ENCODE results near the gene MAMLD1.
"Not testable (repeated sequence)": the region's sequence is repeated elsewhere in the genome, so short reads cannot be mapped to it uniquely, and the experiment has no call there.

The MAMLD1 gene

DNA sequence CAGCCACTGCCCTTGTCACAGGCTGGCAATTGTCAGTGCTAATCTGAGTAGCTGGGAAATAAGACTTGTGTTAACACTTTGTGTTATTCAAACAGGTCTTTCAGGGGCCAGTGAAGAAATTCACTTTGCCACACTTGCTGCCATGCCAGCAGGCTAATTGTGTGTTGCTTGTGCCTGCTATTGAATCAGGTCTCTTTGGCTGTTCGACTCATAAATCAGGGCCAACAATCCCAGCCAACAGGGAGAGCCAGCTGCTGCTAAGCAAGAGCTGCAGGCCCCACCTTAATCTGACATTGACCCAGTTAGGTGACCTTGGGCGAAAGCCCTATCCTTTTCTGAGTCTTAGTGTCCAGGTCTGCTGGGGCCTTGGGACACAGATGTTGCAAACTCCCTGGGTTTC, 28.1 kb upstream of the MAMLD1 start:
- DNase-seq (ENCODE audit: low spot score in 2 of 2): no peak
- H3K4me3 Mint-ChIP-seq: no peak overlapping the region
- no peaks in the 10 kb centered on the region for H3K27me3 Mint-ChIP-seq
- peaks cover 10% of the 10 kb centered on the region for H3K4me1 Mint-ChIP-seq
- H3K9me3 Mint-ChIP-seq: no peaks in the 10 kb centered on the region
- ATAC-seq (replicated peaks; ENCODE audit: extremely low read depth, poor library complexity, severe bottlenecking): no peak
- no peaks in the 10 kb centered on the region for H3K36me3 Mint-ChIP-seq (ENCODE audit: insufficient read depth)
- no peak overlapping the region for H3K27ac Mint-ChIP-seq (ENCODE audit: low read depth)

DNA sequence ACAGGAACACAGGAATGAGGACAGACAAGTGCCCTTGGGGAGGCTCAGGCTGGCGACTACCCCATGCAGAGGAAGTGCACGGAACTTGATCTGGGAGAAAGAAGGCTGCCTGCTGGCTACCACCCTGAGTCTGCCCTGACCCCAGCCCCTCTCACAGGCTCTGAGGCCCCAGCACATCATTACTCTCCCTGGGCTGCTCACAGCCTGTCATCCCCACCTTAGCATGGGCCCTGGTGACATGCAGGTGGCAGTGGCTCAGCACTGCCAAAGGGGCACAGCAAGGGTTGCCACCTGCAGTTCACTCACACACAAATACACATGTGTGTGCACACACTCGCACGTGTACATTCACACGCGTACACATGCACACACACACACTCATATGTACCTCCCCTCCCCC, 26.1 kb upstream of the MAMLD1 start:
- DNase-seq (ENCODE audit: low spot score in 2 of 2) (no peak), ATAC-seq (replicated peaks; ENCODE audit: extremely low read depth, poor library complexity, severe bottlenecking) (no peak)
- H3K9me3 Mint-ChIP-seq: no peaks in the 10 kb centered on the region
- H3K27ac Mint-ChIP-seq (ENCODE audit: low read depth): no peak overlapping the region
- peaks cover 10% of the 10 kb centered on the region for H3K4me1 Mint-ChIP-seq
- no peak overlapping the region for H3K4me3 Mint-ChIP-seq
- no peaks in the 10 kb centered on the region for H3K27me3 Mint-ChIP-seq
- H3K36me3 Mint-ChIP-seq (ENCODE audit: insufficient read depth): no peaks in the 10 kb centered on the region

DNA sequence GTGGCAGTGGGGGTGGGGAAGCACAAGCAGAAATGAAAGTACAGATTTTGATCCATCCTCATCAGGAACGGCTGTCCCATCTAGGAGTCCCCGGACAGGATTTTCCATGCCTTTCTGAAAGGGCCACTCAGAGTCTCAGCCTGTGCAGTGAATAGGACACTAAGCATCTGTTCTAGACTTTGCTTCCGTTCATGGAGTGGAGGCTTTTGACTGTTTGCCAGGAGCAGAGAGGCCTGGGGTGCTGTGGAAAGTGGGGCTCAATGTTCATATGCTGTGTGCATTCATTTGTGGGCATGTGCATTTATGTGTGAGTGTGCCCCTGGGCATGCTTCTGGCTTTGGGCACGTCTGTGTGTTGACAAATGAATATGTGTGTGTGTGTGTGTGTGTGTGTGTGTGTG, 25.6 kb upstream of the MAMLD1 start:
- Mint-ChIP-seq H3K4me3 (no peak overlapping the region), H3K27me3 (no peaks in the 10 kb centered on the region), H3K4me1 (peaks cover 10% of the 10 kb centered on the region), H3K27ac (ENCODE audit: low read depth) (no peak overlapping the region), H3K36me3 (ENCODE audit: insufficient read depth) (no peaks in the 10 kb centered on the region), H3K9me3 (no peaks in the 10 kb centered on the region)
- ATAC-seq (replicated peaks; ENCODE audit: extremely low read depth, poor library complexity, severe bottlenecking) (no peak), DNase-seq (ENCODE audit: low spot score in 2 of 2) (no peak)

DNA sequence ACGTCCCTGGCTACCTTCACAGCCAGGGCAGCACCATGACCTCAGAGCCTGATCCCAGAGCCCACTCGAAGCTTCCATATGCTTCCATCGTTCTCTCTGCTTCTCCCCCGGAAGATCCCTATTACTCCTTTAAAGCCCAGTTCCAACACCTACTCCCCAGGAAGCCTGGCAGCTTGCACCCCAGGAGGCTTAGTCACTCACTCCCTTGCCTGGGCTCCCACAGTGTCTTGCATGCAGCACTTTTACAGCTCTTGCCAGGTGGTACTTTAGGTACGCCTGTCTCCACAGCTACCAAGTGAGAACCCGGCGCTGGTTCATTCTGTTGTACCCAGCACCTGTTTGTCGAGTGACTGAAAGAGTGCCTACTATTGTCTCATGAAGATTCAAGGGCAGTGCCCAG, 24.5 kb upstream of the MAMLD1 start:
- no peaks in the 10 kb centered on the region for H3K36me3 Mint-ChIP-seq (ENCODE audit: insufficient read depth)
- H3K4me1 Mint-ChIP-seq: no peaks in the 10 kb centered on the region
- no peaks in the 10 kb centered on the region for H3K27me3 Mint-ChIP-seq
- DNase-seq (ENCODE audit: low spot score in 2 of 2) (no peak), ATAC-seq (replicated peaks; ENCODE audit: extremely low read depth, poor library complexity, severe bottlenecking) (no peak)
- H3K27ac Mint-ChIP-seq (ENCODE audit: low read depth): no peak overlapping the region
- H3K9me3 Mint-ChIP-seq: no peaks in the 10 kb centered on the region
- H3K4me3 Mint-ChIP-seq: no peak overlapping the region

DNA sequence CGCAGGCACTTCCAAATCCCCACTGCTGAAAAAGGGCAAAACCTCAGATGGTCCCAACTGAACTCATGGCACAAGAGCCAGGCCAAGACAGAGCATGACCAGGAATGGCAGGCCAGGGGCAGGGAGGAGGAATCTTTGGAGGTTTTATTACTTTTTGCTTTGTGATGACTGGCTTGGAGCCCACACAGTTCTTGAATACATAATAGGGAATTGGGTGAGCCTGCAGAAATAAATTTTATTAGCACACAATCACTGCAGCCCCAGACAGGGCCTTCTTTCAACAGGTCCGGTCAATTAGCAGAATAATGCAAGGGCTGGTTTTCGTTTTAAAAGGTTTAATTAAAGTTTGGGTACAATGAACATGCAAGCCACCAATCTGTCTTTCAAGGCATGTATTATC, 23.4 kb upstream of the MAMLD1 start:
- H3K4me3 Mint-ChIP-seq: no peak overlapping the region
- H3K4me1 Mint-ChIP-seq: no peaks in the 10 kb centered on the region
- no peak for DNase-seq (ENCODE audit: low spot score in 2 of 2)
- no peaks in the 10 kb centered on the region for H3K9me3 Mint-ChIP-seq
- no peak overlapping the region for H3K27ac Mint-ChIP-seq (ENCODE audit: low read depth)
- no peak for ATAC-seq (replicated peaks; ENCODE audit: extremely low read depth, poor library complexity, severe bottlenecking)
- no peaks in the 10 kb centered on the region for H3K27me3 Mint-ChIP-seq
- H3K36me3 Mint-ChIP-seq (ENCODE audit: insufficient read depth): no peaks in the 10 kb centered on the region

GRCh38 chrX:150340326-150340725, 22.8 kb upstream of the MAMLD1 start:
- H3K4me3 Mint-ChIP-seq; H3K27me3 Mint-ChIP-seq; DNase-seq (ENCODE audit: low spot score in 2 of 2); H3K36me3 Mint-ChIP-seq (ENCODE audit: insufficient read depth); H3K27ac Mint-ChIP-seq (ENCODE audit: low read depth); H3K9me3 Mint-ChIP-seq; H3K4me1 Mint-ChIP-seq; ATAC-seq (replicated peaks; ENCODE audit: extremely low read depth, poor library complexity, severe bottlenecking): not testable (repeated sequence)

- no peak for ATAC-seq (replicated peaks; ENCODE audit: extremely low read depth, poor library complexity, severe bottlenecking)
- no peaks in the 10 kb centered on the region for H3K36me3 Mint-ChIP-seq (ENCODE audit: insufficient read depth)
- H3K4me1 Mint-ChIP-seq: no peaks in the 10 kb centered on the region
Observed at GRCh38 chrX:150347471-150347870, 15.6 kb upstream of the MAMLD1 start.

GRCh38 chrX:150348365-150348764, 14.8 kb upstream of the MAMLD1 start:
- Mint-ChIP-seq H3K4me1 (no peaks in the 10 kb centered on the region), H3K27me3 (peaks cover 13% of the 10 kb centered on the region), H3K4me3 (no peak overlapping the region), H3K27ac (ENCODE audit: low read depth) (no peak overlapping the region), H3K9me3 (no peaks in the 10 kb centered on the region), H3K36me3 (ENCODE audit: insufficient read depth) (no peaks in the 10 kb centered on the region)
- ATAC-seq (replicated peaks; ENCODE audit: extremely low read depth, poor library complexity, severe bottlenecking) (no peak), DNase-seq (ENCODE audit: low spot score in 2 of 2) (no peak)

More at GRCh38 chrX:150347471-150347870, 15.6 kb upstream of the MAMLD1 start:
- DNase-seq (ENCODE audit: low spot score in 2 of 2): no peak
- H3K27me3 Mint-ChIP-seq: peaks cover 13% of the 10 kb centered on the region
- no peaks in the 10 kb centered on the region for H3K9me3 Mint-ChIP-seq
- H3K27ac Mint-ChIP-seq (ENCODE audit: low read depth): no peak overlapping the region
- H3K4me3 Mint-ChIP-seq: no peak overlapping the region

GRCh38 chrX:150352114-150352513, 11.0 kb upstream of the MAMLD1 start:
- no peaks in the 10 kb centered on the region for H3K36me3 Mint-ChIP-seq (ENCODE audit: insufficient read depth)
- no peak overlapping the region for H3K4me3 Mint-ChIP-seq
- no peak for DNase-seq (ENCODE audit: low spot score in 2 of 2)
- H3K27me3 Mint-ChIP-seq: peaks cover 13% of the 10 kb centered on the region
- no peak for ATAC-seq (replicated peaks; ENCODE audit: extremely low read depth, poor library complexity, severe bottlenecking)
- H3K4me1 Mint-ChIP-seq: no peaks in the 10 kb centered on the region
- no peaks in the 10 kb centered on the region for H3K9me3 Mint-ChIP-seq
- H3K27ac Mint-ChIP-seq (ENCODE audit: low read depth): no peak overlapping the region

DNA sequence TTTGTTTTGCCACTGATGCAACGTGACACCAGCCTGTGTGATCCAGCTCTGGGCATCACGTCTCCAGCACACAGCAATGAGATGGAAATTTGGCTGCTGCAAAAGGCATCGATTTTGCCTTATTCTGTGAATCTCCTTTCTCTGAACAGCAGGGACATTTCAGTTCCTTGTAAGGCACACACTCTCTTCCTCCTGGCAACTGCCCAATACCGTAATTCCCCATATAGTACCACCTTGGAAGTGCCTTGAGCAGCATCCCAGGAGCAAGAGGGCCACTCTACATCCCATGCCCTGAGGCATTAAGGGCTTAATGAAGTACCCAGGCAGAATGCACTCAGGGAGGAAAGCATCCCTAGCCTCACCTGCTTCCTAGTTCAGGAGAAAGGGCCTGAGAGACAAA, 10.5 kb upstream of the MAMLD1 start:
- no peak overlapping the region for H3K4me3 Mint-ChIP-seq
- ATAC-seq (replicated peaks; ENCODE audit: extremely low read depth, poor library complexity, severe bottlenecking) (no peak), DNase-seq (ENCODE audit: low spot score in 2 of 2) (no peak)
- no peak overlapping the region for H3K27ac Mint-ChIP-seq (ENCODE audit: low read depth)
- H3K36me3 Mint-ChIP-seq (ENCODE audit: insufficient read depth): no peaks in the 10 kb centered on the region
- H3K27me3 Mint-ChIP-seq: peaks cover 13% of the 10 kb centered on the region
- H3K9me3 Mint-ChIP-seq: no peaks in the 10 kb centered on the region
- no peaks in the 10 kb centered on the region for H3K4me1 Mint-ChIP-seq

DNA sequence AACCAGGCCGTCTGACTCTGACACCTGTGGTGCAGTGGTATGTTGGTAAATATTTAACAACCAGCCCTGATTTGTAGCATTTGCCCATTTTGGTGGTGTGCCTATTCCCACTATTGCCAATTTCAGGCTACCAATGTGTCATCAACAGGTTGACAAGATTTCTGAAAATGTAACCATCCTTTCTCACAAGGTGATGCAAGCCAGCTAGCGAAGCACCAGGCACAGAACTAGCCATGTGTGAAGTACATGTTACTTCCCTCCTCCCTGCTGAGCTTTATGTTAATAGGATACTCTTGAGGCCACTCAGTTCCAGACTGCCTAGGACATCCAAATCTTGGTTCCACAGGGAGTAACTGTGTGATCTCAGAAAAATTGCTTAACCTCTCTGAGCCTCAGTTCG, 7.2 kb upstream of the MAMLD1 start:
- peaks cover 13% of the 10 kb centered on the region for H3K4me1 Mint-ChIP-seq
- no peaks in the 10 kb centered on the region for H3K36me3 Mint-ChIP-seq (ENCODE audit: insufficient read depth)
- no peaks in the 10 kb centered on the region for H3K27me3 Mint-ChIP-seq
- no peak for DNase-seq (ENCODE audit: low spot score in 2 of 2)
- no peak overlapping the region for H3K4me3 Mint-ChIP-seq
- ATAC-seq (replicated peaks; ENCODE audit: extremely low read depth, poor library complexity, severe bottlenecking): no peak
- no peak overlapping the region for H3K27ac Mint-ChIP-seq (ENCODE audit: low read depth)
- no peaks in the 10 kb centered on the region for H3K9me3 Mint-ChIP-seq

DNA sequence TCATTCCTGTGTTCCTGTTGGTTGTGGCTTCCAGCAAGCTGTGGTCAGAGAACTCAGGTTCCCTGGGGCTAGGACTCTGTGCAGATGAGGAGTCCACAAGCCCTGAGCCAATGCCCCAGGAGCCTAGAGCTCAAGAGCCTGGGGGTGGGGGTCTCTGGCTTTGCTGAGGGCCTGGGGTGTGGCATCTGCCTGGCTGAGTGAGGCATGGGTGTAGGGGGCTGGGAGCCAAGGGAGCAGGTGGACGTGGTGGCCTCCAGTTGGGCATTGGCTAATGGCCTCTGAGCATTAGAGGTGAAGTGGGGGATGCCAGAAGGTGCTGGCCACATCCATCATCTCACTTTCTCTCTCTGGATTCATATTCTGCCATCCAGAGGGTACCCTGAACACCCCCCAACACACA, 5.3 kb upstream of the MAMLD1 start:
- H3K36me3 Mint-ChIP-seq (ENCODE audit: insufficient read depth): peaks cover 2% of the 10 kb centered on the region
- no peak overlapping the region for H3K4me3 Mint-ChIP-seq
- H3K27ac Mint-ChIP-seq (ENCODE audit: low read depth): peak overlapping the region; percentile 49
- ATAC-seq (replicated peaks; ENCODE audit: extremely low read depth, poor library complexity, severe bottlenecking) (no peak), DNase-seq (ENCODE audit: low spot score in 2 of 2) (no peak)
- H3K27me3 Mint-ChIP-seq: no peaks in the 10 kb centered on the region
- H3K4me1 Mint-ChIP-seq: peaks cover 31% of the 10 kb centered on the region
- no peaks in the 10 kb centered on the region for H3K9me3 Mint-ChIP-seq

DNA sequence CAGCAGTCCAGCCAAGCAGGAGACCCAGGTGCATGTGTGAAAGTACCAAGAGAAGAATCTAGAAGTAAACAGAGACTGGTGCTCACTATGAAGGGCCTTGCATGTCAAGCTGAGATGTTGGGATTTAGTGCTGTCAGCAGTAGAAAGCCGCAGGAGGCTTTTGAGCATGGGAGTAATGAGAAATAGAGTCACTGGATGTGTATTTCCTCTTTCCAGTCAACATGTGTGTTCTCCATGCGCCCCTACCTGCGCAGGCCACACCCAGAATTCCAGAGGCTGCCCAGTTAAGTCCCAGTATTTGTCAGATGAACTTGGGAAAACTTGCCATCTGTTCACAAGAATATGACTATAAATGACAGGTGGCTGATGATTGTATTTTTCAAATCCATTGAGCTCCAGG, 4.5 kb upstream of the MAMLD1 start:
- H3K9me3 Mint-ChIP-seq: no peaks in the 10 kb centered on the region
- no peak for ATAC-seq (replicated peaks; ENCODE audit: extremely low read depth, poor library complexity, severe bottlenecking)
- no peak overlapping the region for H3K4me3 Mint-ChIP-seq

GRCh38 chrX:150360331-150360730, 2.8 kb upstream of the MAMLD1 start:
- no peak for ATAC-seq (replicated peaks; ENCODE audit: extremely low read depth, poor library complexity, severe bottlenecking)
- peaks cover 2% of the 10 kb centered on the region for H3K36me3 Mint-ChIP-seq (ENCODE audit: insufficient read depth)

More for the DNA sequence above, 4.5 kb upstream of the MAMLD1 start:
- Mint-ChIP-seq H3K36me3 (ENCODE audit: insufficient read depth) (peaks cover 2% of the 10 kb centered on the region), H3K4me1 (peaks cover 33% of the 10 kb centered on the region), H3K27me3 (no peaks in the 10 kb centered on the region), H3K27ac (ENCODE audit: low read depth) (no peak overlapping the region)
- no peak for DNase-seq (ENCODE audit: low spot score in 2 of 2)

More at GRCh38 chrX:150360331-150360730, 2.8 kb upstream of the MAMLD1 start:
- Mint-ChIP-seq H3K4me1 (peaks cover 33% of the 10 kb centered on the region), H3K4me3 (peak overlapping the region; percentile 81), H3K27me3 (no peaks in the 10 kb centered on the region), H3K9me3 (no peaks in the 10 kb centered on the region), H3K27ac (ENCODE audit: low read depth) (no peak overlapping the region)
- DNase-seq (ENCODE audit: low spot score in 2 of 2): no peak

Data from central memory CD8-positive, alpha-beta T cell (primary cell).